ENCODE measurements around the gene ACOT9. TPM values are rescaled to one million over a fixed set of nuclear protein-coding genes. Genes with fewer than 3 reads are reported as not detected.
"Not testable (repeated sequence)": the region's sequence is repeated elsewhere in the genome, so short reads cannot be mapped to it uniquely, and the experiment has no call there.

The ACOT9 gene
- total RNA-seq, 4 donors from 2014 or later = 14.9 to 18.5 (median 16.2) TPM

DNA sequence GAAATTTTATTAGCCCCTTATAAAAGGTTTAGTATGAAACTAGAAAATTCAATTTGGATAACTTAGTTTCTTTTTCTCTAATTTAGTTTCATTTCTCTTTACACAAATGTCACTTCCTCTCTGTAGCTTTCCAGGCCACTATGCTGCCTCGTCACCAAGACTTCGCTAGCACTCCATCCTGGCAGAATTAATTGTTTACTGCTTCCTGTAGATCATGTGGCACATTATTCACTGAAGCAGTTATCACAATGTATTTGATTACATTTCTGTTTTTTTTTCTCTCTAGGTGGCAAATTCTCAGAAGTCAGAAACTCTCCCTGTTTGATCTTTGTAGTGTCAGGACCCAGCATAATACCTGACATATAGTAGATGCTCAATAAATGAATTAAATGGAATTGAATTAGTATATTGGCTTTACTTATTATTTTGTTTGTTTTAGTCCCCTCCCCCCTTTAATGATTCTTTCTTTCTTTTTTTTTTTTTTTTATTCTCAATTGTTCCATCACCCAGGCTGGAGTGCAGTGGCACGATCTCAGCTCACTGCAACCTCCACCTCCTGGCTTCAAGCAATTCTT, 30.6 kb upstream of the ACOT9 start:
- Histone ChIP-seq H3K4me3 (no peak overlapping the region), H3K27me3 (no peaks in the 10 kb centered on the region), H3K27ac (no peak overlapping the region), H3K9me3 (no peaks in the 10 kb centered on the region), H3K36me3 (no peaks in the 10 kb centered on the region), H3K4me1 (no peaks in the 10 kb centered on the region)
- TF ChIP-seq POLR2A (IDR thresholded peaks at IDR 0.05) (no peak), POLR2AphosphoS5 (IDR thresholded peaks at IDR 0.05) (no peak), EP300 (IDR thresholded peaks at IDR 0.05) (no peak)
- TF ChIP-seq, protein P1, sequence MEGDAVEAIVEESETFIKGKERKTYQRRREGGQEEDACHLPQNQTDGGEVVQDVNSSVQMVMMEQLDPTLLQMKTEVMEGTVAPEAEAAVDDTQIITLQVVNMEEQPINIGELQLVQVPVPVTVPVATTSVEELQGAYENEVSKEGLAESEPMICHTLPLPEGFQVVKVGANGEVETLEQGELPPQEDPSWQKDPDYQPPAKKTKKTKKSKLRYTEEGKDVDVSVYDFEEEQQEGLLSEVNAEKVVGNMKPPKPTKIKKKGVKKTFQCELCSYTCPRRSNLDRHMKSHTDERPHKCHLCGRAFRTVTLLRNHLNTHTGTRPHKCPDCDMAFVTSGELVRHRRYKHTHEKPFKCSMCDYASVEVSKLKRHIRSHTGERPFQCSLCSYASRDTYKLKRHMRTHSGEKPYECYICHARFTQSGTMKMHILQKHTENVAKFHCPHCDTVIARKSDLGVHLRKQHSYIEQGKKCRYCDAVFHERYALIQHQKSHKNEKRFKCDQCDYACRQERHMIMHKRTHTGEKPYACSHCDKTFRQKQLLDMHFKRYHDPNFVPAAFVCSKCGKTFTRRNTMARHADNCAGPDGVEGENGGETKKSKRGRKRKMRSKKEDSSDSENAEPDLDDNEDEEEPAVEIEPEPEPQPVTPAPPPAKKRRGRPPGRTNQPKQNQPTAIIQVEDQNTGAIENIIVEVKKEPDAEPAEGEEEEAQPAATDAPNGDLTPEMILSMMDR (IDR thresholded peaks at IDR 0.05) = no peak
- DNase-seq (ENCODE audit: low spot score in 2 of 2) = no peak
- 54% methylated on average over 3 of the region's 3 CpGs for WGBS

DNA sequence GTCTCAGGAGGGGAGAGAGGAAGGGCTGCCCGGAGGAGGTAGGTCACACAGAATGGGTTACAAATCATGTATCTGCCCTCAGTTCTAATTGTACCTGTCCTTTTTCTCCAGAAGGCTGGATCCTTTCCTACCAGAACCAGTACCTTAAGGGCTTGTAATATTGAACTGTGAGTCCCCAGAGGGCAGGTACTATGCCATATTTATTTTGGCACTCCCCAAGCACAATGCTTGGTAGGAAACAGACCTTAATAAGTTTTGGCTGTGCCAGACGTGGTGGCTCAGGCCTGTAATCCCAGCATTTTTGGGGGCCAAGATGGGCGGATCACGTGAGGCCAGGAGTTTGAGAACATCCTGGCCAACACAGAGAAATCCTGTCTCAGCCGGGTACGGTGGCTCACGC, 28.0 kb upstream of the ACOT9 start:
- H3K36me3 ChIP-seq; DNase-seq (ENCODE audit: low spot score in 2 of 2); H3K27me3 ChIP-seq; H3K9me3 ChIP-seq; H3K4me3 ChIP-seq; H3K27ac ChIP-seq; H3K4me1 ChIP-seq: not testable (repeated sequence)
- WGBS = 91% methylated on average over 5 of the region's 7 CpGs

- DNase-seq (ENCODE audit: low spot score in 2 of 2) = no peak
- Histone ChIP-seq H3K4me1 (no peaks in the 10 kb centered on the region), H3K36me3 (no peaks in the 10 kb centered on the region), H3K27ac (no peak overlapping the region), H3K9me3 (no peaks in the 10 kb centered on the region), H3K4me3 (no peak overlapping the region), H3K27me3 (no peaks in the 10 kb centered on the region)
- WGBS = 62% methylated on average over 2 of the region's 2 CpGs
- TF ChIP-seq, protein P1 (IDR thresholded peaks at IDR 0.05) = no peak
- no peak for TF ChIP-seq POLR2AphosphoS5 (IDR thresholded peaks at IDR 0.05)
- TF ChIP-seq EP300 (IDR thresholded peaks at IDR 0.05) = no peak
- no peak for TF ChIP-seq POLR2A (IDR thresholded peaks at IDR 0.05)
These were observed 27.1 kb upstream of the ACOT9 start for GRCh38 chrX:23770142-23770541.

DNA sequence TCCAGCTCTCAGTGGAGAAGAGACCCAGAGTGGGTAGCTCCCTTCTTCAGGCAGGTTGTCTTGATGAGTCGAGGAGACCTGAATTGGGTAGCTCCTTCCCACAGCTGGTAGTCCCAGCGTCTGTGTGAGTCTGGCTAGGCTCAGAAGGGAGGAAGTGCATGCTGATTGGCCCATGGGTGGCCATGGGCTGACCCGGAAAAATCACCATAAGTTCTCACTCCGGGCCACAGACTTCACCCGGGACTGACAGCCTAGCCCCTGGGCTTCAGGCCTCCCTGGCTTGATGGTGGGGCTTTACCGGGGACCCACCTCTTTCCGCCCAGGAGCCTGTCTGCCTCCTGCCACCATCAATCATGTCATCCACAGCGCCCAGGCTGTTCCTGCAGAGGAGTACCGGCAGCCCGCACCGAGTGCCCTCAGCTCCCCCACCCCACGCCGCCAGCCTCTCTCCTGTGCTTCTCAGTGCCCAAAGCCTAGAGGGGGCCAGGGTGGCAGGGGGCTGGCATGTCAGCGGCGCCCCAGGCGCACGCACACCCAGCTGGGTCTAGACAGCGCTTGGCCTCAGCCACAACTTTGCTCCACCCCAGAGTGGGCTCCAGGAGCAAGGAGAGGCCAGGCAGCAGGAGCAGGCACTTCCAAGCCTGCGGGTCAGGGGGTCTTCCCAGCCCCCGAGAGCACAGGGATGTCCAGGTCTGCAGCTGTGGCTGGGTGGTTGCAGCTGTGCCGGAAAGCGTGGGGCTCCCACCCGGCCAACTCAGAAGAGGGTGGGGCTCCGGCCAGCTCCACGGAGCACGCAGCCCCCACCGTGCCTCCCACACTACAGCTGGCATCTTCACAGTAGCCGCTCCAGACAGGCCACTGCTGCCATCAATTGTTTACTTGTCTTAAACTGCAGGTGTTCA, 23.8 kb upstream of the ACOT9 start:
- no peak for TF ChIP-seq POLR2A (IDR thresholded peaks at IDR 0.05)
- no peak for TF ChIP-seq EP300 (IDR thresholded peaks at IDR 0.05)
- TF ChIP-seq, protein P1 (IDR thresholded peaks at IDR 0.05) = no peak
- WGBS = 69% methylated on average over 11 of the region's 28 CpGs
- no peak overlapping the region for H3K27ac ChIP-seq
- H3K4me3 ChIP-seq = no peak overlapping the region
- no peaks in the 10 kb centered on the region for H3K27me3 ChIP-seq
- no peaks in the 10 kb centered on the region for H3K4me1 ChIP-seq
- DNase-seq (ENCODE audit: low spot score in 2 of 2) = no peak
- H3K36me3 ChIP-seq = no peaks in the 10 kb centered on the region
- no peaks in the 10 kb centered on the region for H3K9me3 ChIP-seq

- Histone ChIP-seq H3K4me1 (no peaks in the 10 kb centered on the region), H3K9me3 (no peaks in the 10 kb centered on the region), H3K27me3 (no peaks in the 10 kb centered on the region), H3K4me3 (no peak overlapping the region), H3K36me3 (no peaks in the 10 kb centered on the region), H3K27ac (no peak overlapping the region)
- 87% methylated on average over 14 of the region's 16 CpGs for WGBS
- TF ChIP-seq POLR2AphosphoS5 (IDR thresholded peaks at IDR 0.05) (no peak), POLR2A (IDR thresholded peaks at IDR 0.05) (no peak), EP300 (IDR thresholded peaks at IDR 0.05) (no peak)
- TF ChIP-seq, protein P1 (IDR thresholded peaks at IDR 0.05) = no peak
- no peak for DNase-seq (ENCODE audit: low spot score in 2 of 2)
These were observed 22.8 kb upstream of the ACOT9 start for GRCh38 chrX:23765868-23766267.

Measured in suprapubic skin (tissue), 4 donors.